GM19193 (cell line): ENCODE data around the gene ODAD2.

Source experiments
- POLR2A ChIP-seq: IDR thresholded peaks from 4 replicates; pipeline ENCODE4 v1.6.1; 2011; ENCODE audit not compliant: insufficient read depth, insufficient read length; ENCODE audit errors: extremely low read depth

Gene ODAD2

DNA sequence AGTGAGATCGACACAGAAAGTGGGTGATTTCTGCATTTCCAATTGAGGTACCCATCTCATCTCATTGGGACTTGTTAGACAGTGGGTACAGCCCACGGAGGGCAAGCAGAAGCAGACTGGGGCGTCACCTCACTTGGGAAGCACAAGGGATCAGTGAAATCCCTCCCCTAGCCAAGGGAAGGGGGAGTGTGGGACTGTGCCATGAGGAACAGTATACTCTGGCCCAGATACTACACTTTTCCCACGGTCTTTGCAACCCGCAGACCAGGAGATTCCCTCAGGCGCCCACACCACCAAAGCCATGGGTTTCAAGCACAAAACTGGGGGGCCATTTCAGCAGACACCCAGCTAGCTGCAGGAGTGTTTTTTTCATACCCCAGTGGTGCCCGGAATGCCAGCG, 99.8 kb downstream of the ODAD2 start:
- no peak for TF ChIP-seq POLR2A

DNA sequence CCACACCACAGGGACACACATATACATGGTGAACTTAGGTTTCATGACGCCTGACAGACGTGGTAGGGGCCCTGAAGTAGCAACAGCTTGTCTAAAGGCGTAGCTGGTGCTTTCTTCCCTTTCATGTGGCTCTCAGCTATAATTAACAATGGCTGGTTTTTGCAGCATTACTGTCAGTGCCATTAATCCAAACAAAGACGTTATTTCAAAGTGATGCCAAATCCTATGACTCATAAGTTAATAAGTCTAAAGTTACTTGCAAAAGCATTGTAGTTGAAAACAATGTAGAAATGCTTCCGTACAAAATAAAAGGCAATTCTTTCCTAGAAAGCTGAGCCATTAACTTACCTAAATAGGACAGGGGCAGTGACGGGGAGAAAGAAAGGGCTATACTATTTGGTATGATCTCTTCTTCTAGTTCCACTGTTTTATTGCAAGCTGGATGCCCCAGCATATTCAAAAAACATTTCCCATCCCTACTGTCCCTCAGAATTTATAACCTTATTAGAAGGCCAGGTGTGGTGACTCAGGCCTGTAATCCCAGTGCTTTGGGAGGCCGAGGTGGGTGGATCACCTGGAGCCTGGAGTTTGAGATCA, 105.4 kb downstream of the ODAD2 start:
- no peak for TF ChIP-seq POLR2A

- no peak for TF ChIP-seq POLR2A
These were observed 107.9 kb downstream of the ODAD2 start for GRCh38 chr10:27890971-27891370.

GRCh38 chr10:27889518-27889917, 109.4 kb downstream of the ODAD2 start:
- TF ChIP-seq POLR2A: no peak

DNA sequence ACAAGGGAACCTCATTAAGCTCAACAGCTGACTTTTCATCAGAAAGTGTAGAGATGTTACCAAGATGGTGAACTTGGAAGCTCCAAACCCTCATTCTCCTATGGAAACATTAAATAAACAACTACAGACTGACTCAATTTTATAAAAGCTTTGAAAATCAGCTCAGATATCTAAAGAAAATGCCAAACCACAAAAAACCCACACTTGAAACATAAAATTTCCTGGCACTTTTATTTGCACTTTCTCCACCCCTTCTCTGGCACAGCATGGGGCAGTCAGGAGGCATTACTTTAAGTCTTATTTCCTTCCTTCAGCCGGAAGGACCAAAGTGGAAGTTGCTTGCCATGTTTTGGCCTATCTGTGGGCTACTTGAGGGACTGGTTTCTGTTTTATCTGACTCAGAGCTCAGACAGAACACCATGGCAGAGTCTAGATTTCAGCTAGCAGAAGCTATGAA, 114.7 kb downstream of the ODAD2 start:
- TF ChIP-seq POLR2A: no peak

DNA sequence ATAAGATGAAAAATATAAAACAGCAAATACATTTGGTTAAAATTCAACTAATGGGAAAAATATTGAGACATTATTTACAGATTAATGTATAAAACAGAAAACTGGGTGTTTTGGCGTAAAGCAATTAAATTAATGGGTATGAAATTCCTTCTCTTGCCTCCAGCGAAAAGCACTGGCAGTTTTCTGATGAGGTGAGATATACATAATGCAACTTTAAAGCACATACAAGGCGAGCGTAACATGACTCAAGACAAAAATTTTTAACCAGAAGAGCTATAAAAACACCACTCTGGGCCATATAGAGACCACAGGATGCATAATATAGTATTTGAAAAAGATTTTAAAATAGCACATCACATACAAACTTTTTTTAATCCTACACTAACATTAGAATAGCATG, 120.6 kb downstream of the ODAD2 start:
- TF ChIP-seq POLR2A: no peak

- TF ChIP-seq POLR2A: no peak
These were observed 133.7 kb downstream of the ODAD2 start for GRCh38 chr10:27865221-27865635.

DNA sequence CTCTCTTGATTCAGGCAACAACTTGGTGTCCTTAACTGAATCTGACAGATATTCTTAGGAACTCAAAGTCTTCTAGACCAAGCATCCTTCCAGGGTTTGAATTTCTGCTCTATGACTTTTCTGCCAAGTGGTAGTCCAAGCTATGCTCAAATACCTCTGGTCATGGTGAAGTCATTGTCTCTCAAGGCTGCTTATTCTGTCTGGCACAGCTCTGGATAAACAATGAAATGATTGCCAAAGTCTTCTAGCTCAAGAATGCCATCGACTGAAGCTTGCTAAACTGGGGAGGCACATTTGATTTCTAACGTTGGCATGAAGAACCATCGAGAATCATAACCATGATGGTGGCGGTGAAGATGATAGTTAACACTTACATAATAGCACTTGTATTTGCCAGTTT, 137.1 kb downstream of the ODAD2 start:
- TF ChIP-seq POLR2A: no peak

DNA sequence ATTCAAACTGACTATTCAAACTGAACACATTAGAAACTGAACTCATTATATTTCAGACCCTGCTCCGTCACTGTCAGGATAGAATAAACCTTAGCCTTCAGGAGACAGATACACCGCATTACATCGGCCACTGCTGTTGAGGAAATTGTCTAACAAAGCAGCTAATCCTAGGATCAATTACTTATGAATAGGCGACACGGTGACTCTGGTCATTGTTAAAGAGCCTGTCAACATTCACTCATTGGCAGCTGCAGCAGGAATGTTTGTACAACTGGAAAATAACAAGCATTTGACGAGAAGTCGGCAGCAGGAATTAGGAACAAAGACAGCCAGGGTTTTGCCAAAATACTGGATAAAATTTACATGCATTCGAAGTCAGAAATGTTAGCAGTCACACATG, 141.3 kb downstream of the ODAD2 start:
- no peak for TF ChIP-seq POLR2A

- TF ChIP-seq POLR2A: no peak
These were observed 154.7 kb downstream of the ODAD2 start for GRCh38 chr10:27844223-27844622.

- TF ChIP-seq POLR2A: no peak
These were observed 160.0 kb downstream of the ODAD2 start for GRCh38 chr10:27838901-27839300.

GRCh38 chr10:27838361-27838760, 160.5 kb downstream of the ODAD2 start:
- TF ChIP-seq POLR2A: no peak

GRCh38 chr10:27834476-27834875, 164.4 kb downstream of the ODAD2 start:
- no peak for TF ChIP-seq POLR2A

DNA sequence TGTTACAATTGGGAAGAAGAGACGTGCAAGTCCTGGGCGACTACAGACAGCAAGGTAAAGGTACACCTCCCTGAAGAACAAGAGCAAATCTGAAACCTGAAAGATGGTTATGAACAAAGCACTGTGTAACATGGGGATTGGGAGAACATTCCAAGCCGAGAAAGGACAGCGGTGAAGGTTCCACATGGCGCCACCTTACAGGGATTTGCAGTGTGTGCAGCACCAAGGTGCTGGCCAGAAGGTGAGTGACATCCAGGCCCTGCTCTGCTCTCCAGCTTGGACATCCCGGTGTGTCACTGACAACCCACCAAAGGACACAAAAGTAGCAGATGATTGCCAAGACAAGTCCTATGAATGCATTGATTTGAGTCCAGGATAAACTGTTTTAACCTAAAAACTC, 165.1 kb downstream of the ODAD2 start:
- TF ChIP-seq POLR2A: no peak

DNA sequence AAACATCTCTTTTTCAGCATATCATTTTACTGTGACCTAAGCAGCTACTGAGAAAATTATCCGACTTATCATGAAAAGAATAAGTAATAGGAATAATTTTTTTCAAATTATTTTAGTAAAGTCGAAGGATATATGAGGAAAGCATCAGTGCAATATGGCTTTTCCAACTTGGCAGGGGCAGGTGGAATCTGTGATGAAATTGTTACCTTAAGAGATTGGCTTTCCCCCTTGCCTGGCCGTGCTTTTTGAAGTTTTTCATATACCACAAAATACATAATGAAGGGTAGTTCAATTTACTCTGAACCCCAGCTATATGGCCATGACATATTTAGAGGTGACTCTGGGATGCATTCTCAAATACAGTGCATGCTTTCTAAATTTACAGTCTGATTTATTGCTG, 166.1 kb downstream of the ODAD2 start:
- TF ChIP-seq POLR2A: no peak

- TF ChIP-seq POLR2A: no peak
These were observed 172.5 kb downstream of the ODAD2 start for GRCh38 chr10:27826369-27826768.

DNA sequence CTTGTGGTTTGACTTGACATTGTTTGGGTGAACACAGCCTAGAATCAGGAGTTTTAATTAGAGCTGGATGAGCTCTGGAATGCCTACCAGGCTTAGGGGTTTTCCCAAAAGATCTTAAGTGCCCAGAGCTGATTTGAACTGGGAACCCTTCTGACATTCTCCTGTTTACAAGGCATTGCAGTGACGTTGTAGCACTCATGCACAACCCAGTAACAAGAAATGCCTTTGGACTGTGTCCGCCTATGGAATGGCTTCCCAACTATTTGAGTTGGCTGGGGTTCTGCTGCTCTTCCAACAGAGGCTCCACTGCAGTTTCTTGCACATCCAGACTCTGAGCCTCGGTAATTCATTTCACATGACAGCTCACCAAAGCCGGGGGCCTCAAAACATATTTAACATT, 176.6 kb downstream of the ODAD2 start:
- TF ChIP-seq POLR2A: no peak
